H9 (cell line): Measurements from ENCODE around the gene ST3GAL6. TPM values are rescaled to one million over a fixed set of nuclear protein-coding genes. Genes with fewer than 3 reads are reported as not detected.

Experiments used
- DNase-seq: peaks from one replicate; pipeline ENCODE4 v3.0.0-alpha.2; 2017
- H2AFZ ChIP-seq: one replicate; pipeline ENCODE4 v1.6.1; 2013; ENCODE audit warnings: mild to moderate bottlenecking, low read length, control low read depth, moderate library complexity
- H2AK5ac ChIP-seq: 2 replicates; pipeline ENCODE4 v1.6.1; 2013; ENCODE audit warnings: low read length, control low read depth, mixed read lengths; ENCODE audit not compliant: insufficient read length
- H2BK120ac ChIP-seq: one replicate; pipeline ENCODE4 v1.6.1; 2013; ENCODE audit warnings: low read depth, mild to moderate bottlenecking, low read length, control low read depth, inconsistent platforms; ENCODE audit not compliant: poor library complexity, severe bottlenecking
- H2BK12ac ChIP-seq: 2 replicates; pipeline ENCODE4 v1.6.1; 2013; ENCODE audit warnings: low read length, control low read depth, mixed read lengths, low read depth; ENCODE audit not compliant: insufficient read length
- H2BK15ac ChIP-seq: 2 replicates; pipeline ENCODE4 v1.6.1; 2013; ENCODE audit warnings: low read depth, low read length, control low read depth
- H2BK20ac ChIP-seq: one replicate; pipeline ENCODE4 v1.6.1; 2013; ENCODE audit warnings: low read depth, mild to moderate bottlenecking, low read length, control low read depth, inconsistent platforms; ENCODE audit not compliant: poor library complexity, severe bottlenecking
- H2BK5ac ChIP-seq: 2 replicates; pipeline ENCODE4 v1.6.1; 2013; ENCODE audit warnings: low read length, control low read depth, mixed read lengths; ENCODE audit not compliant: insufficient read length
- H3K14ac ChIP-seq: 2 replicates; pipeline ENCODE4 v1.6.1; 2013; ENCODE audit warnings: low read length, control low read depth; ENCODE audit not compliant: insufficient read depth
- H3K18ac ChIP-seq: 2 replicates; pipeline ENCODE4 v1.6.1; 2013; ENCODE audit warnings: low read depth, mild to moderate bottlenecking, mixed read lengths, low read length, control low read depth; ENCODE audit not compliant: insufficient read length
- H3K23ac ChIP-seq: 2 replicates; pipeline ENCODE4 v1.6.1; 2013; ENCODE audit warnings: low read length, control low read depth, mixed read lengths, low read depth; ENCODE audit not compliant: insufficient read length
- H3K23me2 ChIP-seq: 2 replicates; pipeline ENCODE4 v1.6.1; 2013; ENCODE audit warnings: low read depth, mild to moderate bottlenecking, mixed read lengths, low read length, control low read depth; ENCODE audit not compliant: insufficient read length, poor library complexity, severe bottlenecking
- H3K27ac ChIP-seq: 2 replicates; pipeline ENCODE4 v1.5.1; 2013; ENCODE audit warnings: low read length, control low read depth, mixed read lengths, low read depth; ENCODE audit not compliant: insufficient read length
- H3K27me3 ChIP-seq: 2 replicates; pipeline ENCODE4 v1.6.1; 2013; ENCODE audit warnings: low read length, control low read depth, inconsistent platforms; ENCODE audit not compliant: insufficient read depth
- H3K4ac ChIP-seq: 2 replicates; pipeline ENCODE4 v1.6.1; 2013; ENCODE audit warnings: low read depth, mild to moderate bottlenecking, control low read depth, inconsistent platforms, low read length, moderate library complexity
- H3K4me1 ChIP-seq: 2 replicates; pipeline ENCODE4 v1.6.1; 2013; ENCODE audit warnings: low read length, control low read depth, inconsistent platforms; ENCODE audit not compliant: insufficient read depth
- H3K4me2 ChIP-seq: 2 replicates; pipeline ENCODE4 v1.6.1; 2013; ENCODE audit warnings: low read length, control low read depth, mixed read lengths; ENCODE audit not compliant: insufficient read length, insufficient read depth
- H3K56ac ChIP-seq: 2 replicates; pipeline ENCODE4 v1.6.1; 2013; ENCODE audit warnings: low read depth, mild to moderate bottlenecking, mixed read lengths, low read length, control low read depth; ENCODE audit not compliant: insufficient read length
- H3K79me1 ChIP-seq: 2 replicates; pipeline ENCODE4 v1.6.1; 2013; ENCODE audit warnings: low read depth, mild to moderate bottlenecking, moderate library complexity, low read length, control low read depth, inconsistent platforms; ENCODE audit not compliant: insufficient read depth, poor library complexity, severe bottlenecking
- H3K79me2 ChIP-seq: 2 replicates; pipeline ENCODE4 v1.6.1; 2013; ENCODE audit warnings: low read length, control low read depth, inconsistent platforms; ENCODE audit not compliant: insufficient read depth
- H3K9ac ChIP-seq: 2 replicates; pipeline ENCODE4 v1.6.1; 2013; ENCODE audit warnings: low read length, control low read depth, mixed read lengths; ENCODE audit not compliant: insufficient read length; ENCODE audit errors: extremely low read depth
- H3K9me3 ChIP-seq: one replicate; pipeline ENCODE4 v1.6.1; 2013; ENCODE audit warnings: low read depth, low read length, inconsistent platforms; ENCODE audit not compliant: control insufficient read depth
- H3T11ph ChIP-seq: one replicate; pipeline ENCODE4 v1.6.1; 2013; ENCODE audit warnings: mild to moderate bottlenecking, low read length, control low read depth, inconsistent platforms
- H4K20me1 ChIP-seq: one replicate; pipeline ENCODE4 v1.6.1; 2013; ENCODE audit not compliant: control insufficient read depth, insufficient read length, insufficient read depth
- H4K5ac ChIP-seq: 2 replicates; pipeline ENCODE4 v1.6.1; 2013; ENCODE audit warnings: low read depth, mild to moderate bottlenecking, mixed read lengths, low read length, control low read depth; ENCODE audit not compliant: insufficient read length
- H4K8ac ChIP-seq: replicated peaks from 2 replicates; pipeline ENCODE4 v1.6.1; 2013; ENCODE audit warnings: low read length, control low read depth, mixed read lengths, low read depth; ENCODE audit not compliant: insufficient read length
- H4K91ac ChIP-seq: 2 replicates; pipeline ENCODE4 v1.6.1; 2013; ENCODE audit warnings: low read depth, mild to moderate bottlenecking, moderate library complexity, mixed read lengths, low read length, control low read depth; ENCODE audit not compliant: insufficient read length
- H3K27ac Mint-ChIP-seq, 3 experiments: 2 replicates in 2 of 3; 3 replicates in 1 of 3; pipeline ENCODE4 v1.8.0; 2020 to 2021; ENCODE audit warnings: mixed read lengths in 3 of 3, mild to moderate bottlenecking in 1 of 3, moderate library complexity in 1 of 3
- H3K27me3 Mint-ChIP-seq: 2 replicates; pipeline ENCODE4 v1.8.0; 2021; ENCODE audit warnings: low read depth, mild to moderate bottlenecking, moderate library complexity, mixed read lengths
- H3K36me3 Mint-ChIP-seq, 3 experiments: 2 replicates in 2 of 3; 3 replicates in 1 of 3; pipeline ENCODE4 v1.8.0; 2020 to 2021; ENCODE audit warnings: low read depth in 3 of 3, mixed read lengths in 3 of 3; ENCODE audit not compliant: insufficient read depth in 1 of 3
- H3K4me1 Mint-ChIP-seq, 2 experiments: 2 replicates each; pipeline ENCODE4 v1.8.0; 2020; ENCODE audit warnings: mixed read lengths in 2 of 2
- H3K4me3 Mint-ChIP-seq, 2 experiments: 2 replicates in 1 of 2; 3 replicates in 1 of 2; pipeline ENCODE4 v1.8.0; 2020 to 2021; ENCODE audit warnings: mild to moderate bottlenecking in 2 of 2, mixed read lengths in 2 of 2, moderate library complexity in 1 of 2
- H3K9me3 Mint-ChIP-seq, 2 experiments: 2 replicates in 1 of 2; 3 replicates in 1 of 2; pipeline ENCODE4 v1.8.0; 2020; ENCODE audit warnings: mild to moderate bottlenecking in 2 of 2, mixed read lengths in 2 of 2, moderate library complexity in 1 of 2
- WGBS: extraction: QIAGEN DNeasy Blood & Tissue Kit; methylation state at CpG from one replicate; pipeline ENCODE4 v1.1.7; 2013; ENCODE audit warnings: missing lambda C conversion rate, low lambda C conversion rate, mixed read lengths; ENCODE audit not compliant: insufficient read length; ENCODE audit errors: extremely low coverage; 5-methylcytosine and 5-hydroxymethylcytosine counted together
- total RNA-seq: library from RNA; stranded (reverse); gene quantifications from 2 replicates; pipeline ENCODE4 v1.2.1, GENCODE V29; 2021
- TF ChIP-seq, protein P1 (sequence below): fragments of 200-600 bp; sonication (generic); conservative IDR thresholded peaks from 3 replicates; pipeline ENCODE4 v1.8.0; 2021; ENCODE audit warnings: antibody characterized with exemption, mild to moderate bottlenecking

ST3GAL6 gene
- total RNA-seq, 1 experiment from 2014 or later, result 6.4 TPM

DNA sequence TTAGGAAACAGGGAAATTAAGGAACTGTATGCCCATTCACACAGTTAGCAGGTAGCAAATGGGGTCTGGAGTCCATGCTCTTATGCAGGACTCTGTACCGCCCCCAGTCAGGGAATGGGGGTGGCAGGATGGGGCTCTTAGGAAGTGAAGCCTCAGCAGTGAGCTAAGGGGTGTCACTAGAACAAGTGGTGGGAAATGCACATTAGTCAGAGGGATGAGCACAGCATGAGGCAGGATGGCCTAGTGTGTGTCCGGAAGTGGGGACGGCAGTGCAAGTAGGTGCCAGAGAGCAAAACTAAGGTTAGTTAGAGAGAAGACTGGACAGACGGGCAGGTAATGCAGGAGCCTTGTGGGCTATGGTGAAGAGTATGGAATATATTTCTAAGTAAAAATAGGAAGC, 60.7 kb downstream of the ST3GAL6 start:
- Histone ChIP-seq H3K18ac (no peak overlapping the region), H2BK15ac (no peak overlapping the region), H3K79me2 (no peaks in the 10 kb centered on the region), H2AFZ (no peak overlapping the region), H3K56ac (no peak overlapping the region), H4K8ac (no peak overlapping the region), H3K23me2 (no peaks in the 10 kb centered on the region), H3K9ac (no peak overlapping the region), H4K91ac (no peak overlapping the region), H3K9me3 (no peaks in the 10 kb centered on the region), H2BK5ac (no peak overlapping the region), H4K5ac (no peak overlapping the region), H2BK20ac (no peak overlapping the region), H3K27ac (no peak overlapping the region), H2AK5ac (no peak overlapping the region), H2BK12ac (no peak overlapping the region), H2BK120ac (no peak overlapping the region), H3K27me3 (no peaks in the 10 kb centered on the region), H3K79me1 (no peaks in the 10 kb centered on the region), H3K4me2 (no peak overlapping the region), H3K14ac (no peak overlapping the region), H3T11ph (no peak overlapping the region), H3K4me1 (no peaks in the 10 kb centered on the region; the same call in 1 of the 2 replicates), H3K4ac (no peak overlapping the region), H3K23ac (no peak overlapping the region), H4K20me1 (no peaks in the 10 kb centered on the region)
- H3K4me1 Mint-ChIP-seq, result no peaks in the 10 kb centered on the region
- no peaks in the 10 kb centered on the region for H3K27me3 Mint-ChIP-seq
- peak overlapping the region in 1 of 3 experiments; percentile 2; a peak in 1 of 7 replicates for H3K27ac Mint-ChIP-seq
- H3K9me3 Mint-ChIP-seq, result no peaks in the 10 kb centered on the region
- no CpG with 5 or more reads among the region's 4 CpGs for WGBS
- TF ChIP-seq, protein P1, sequence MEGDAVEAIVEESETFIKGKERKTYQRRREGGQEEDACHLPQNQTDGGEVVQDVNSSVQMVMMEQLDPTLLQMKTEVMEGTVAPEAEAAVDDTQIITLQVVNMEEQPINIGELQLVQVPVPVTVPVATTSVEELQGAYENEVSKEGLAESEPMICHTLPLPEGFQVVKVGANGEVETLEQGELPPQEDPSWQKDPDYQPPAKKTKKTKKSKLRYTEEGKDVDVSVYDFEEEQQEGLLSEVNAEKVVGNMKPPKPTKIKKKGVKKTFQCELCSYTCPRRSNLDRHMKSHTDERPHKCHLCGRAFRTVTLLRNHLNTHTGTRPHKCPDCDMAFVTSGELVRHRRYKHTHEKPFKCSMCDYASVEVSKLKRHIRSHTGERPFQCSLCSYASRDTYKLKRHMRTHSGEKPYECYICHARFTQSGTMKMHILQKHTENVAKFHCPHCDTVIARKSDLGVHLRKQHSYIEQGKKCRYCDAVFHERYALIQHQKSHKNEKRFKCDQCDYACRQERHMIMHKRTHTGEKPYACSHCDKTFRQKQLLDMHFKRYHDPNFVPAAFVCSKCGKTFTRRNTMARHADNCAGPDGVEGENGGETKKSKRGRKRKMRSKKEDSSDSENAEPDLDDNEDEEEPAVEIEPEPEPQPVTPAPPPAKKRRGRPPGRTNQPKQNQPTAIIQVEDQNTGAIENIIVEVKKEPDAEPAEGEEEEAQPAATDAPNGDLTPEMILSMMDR, result no peak
- H3K36me3 Mint-ChIP-seq, result peaks cover 7 to 22% (median 15%) of the 10 kb centered on the region in 3 experiments; a peak in 5 of 7 replicates
- H3K4me3 Mint-ChIP-seq, result no peak overlapping the region
- no peak for DNase-seq
